Hippocampal formation (tissue), 2 donors: ENCODE data around the gene AQP2.

Source experiments
- DNase-seq, 2 donors: peaks; one replicate each; lab custom pipeline; 2025; lab: John Stamatoyannopoulos, UW

Gene AQP2

GRCh38 chr12:49955899-49956662, 5.5 kb downstream of the AQP2 start:
- DNase-seq, result no peak

DNA sequence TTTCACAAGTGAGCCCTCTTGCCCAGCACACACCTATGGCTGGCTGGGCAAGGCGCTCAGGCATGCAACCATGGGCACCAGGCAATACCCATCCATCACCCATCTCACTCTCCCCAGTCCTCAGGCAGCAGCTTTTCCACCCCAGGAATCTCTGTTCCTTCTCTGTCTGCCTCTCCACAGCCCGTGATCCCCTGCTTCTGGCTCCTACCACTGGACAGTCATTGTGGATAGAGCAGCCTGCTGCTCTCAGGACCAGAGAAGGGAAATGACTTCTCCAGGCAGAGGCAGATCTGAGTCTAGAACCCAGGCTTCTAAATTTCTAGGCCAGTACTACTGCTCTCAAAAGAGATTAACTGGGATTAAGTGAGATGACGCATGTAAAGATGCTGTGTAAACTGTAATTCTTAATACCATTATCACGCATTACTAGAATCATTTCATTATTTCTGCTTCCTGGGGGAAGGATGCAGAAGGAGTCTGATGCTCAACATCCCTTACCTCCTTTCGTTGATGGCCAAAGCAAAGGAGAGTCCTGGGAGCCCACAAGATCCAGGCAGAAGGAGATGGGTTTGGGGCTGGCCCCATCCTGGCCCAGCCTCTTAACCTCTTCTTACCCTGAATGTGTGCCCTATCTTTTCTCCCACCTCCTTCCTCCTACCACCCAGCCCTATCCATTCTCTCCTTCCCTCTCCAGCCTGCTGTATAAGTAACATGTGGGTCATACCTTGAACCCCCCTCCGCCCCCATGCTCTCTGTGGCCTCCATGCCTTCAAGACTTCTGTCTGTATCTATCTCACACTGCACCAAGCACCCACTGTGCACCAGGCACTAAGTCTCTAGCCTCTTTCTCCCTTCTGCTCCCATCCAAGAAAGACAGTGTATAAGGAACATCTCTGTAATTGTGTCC, 6.4 kb downstream of the AQP2 start:
- no peak for DNase-seq

DNA sequence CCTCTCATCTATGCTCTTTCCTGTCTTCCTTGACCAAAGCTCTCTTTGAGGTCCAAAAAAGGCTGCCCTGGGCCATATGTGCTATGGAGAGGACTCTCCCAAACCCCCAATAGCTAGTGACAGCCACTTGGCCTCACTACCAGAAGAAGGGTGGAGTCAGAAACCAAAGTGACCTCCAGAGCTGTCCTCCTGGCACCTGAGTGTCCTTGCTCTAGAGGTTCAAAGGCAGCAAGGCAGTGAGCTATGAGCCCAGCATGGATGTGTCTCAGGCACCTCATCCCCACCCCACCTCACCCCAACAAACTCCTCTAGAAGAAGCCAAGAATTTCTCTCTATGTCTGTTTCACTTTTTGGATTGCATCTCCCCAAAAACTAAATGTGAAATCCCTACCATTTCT, 7.0 kb downstream of the AQP2 start:
- DNase-seq, result no peak

DNA sequence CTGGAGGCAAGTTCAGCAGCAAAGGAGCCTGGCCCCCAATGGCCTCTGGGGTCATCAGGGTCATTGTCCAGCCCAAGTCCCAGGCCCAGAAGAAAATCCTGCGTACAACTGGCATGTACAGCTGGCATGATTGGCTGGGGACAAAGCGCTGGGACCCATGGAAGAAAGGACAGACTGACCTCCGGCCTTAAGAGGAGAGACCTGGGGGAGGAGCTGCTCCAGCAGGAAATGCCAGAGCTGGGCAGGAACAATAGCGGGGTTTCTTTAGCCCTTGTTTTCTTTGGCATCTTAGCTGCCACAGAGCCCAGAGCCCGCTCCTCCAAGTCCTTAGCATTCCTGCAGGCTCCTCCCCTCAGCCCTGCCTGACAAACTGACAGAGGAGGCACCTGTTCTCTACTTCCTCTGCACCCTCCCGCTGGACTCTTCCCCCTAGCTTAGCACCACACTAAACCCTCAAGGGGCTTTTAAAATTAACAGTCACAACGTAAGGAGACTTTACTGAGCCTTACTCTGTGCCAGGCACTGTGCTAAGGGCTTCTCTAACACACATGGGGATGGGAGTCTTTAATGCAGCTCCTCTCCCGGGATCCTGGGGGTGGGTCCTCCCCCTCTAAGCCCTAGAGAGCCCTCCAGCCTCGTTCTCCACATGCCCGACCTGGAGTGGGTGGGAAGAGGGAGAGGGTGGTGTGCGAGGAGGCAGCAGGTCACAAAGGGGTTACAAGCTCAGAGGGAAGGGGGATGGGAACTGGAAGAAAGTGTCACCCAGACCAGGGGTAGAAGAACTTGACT, 9.3 kb downstream of the AQP2 start:
- DNase-seq, result no peak

- no peak for DNase-seq
Measured at GRCh38 chr12:49960474-49961110, 10.1 kb downstream of the AQP2 start.

- no peak for DNase-seq
Measured at GRCh38 chr12:49961111-49961922, 10.8 kb downstream of the AQP2 start, which contains the start of gene AQP5. TSS of gene AQP5 (plus strand) at chr12:49961872. CDS start at chr12:49962018, 146 bp downstream.

DNA sequence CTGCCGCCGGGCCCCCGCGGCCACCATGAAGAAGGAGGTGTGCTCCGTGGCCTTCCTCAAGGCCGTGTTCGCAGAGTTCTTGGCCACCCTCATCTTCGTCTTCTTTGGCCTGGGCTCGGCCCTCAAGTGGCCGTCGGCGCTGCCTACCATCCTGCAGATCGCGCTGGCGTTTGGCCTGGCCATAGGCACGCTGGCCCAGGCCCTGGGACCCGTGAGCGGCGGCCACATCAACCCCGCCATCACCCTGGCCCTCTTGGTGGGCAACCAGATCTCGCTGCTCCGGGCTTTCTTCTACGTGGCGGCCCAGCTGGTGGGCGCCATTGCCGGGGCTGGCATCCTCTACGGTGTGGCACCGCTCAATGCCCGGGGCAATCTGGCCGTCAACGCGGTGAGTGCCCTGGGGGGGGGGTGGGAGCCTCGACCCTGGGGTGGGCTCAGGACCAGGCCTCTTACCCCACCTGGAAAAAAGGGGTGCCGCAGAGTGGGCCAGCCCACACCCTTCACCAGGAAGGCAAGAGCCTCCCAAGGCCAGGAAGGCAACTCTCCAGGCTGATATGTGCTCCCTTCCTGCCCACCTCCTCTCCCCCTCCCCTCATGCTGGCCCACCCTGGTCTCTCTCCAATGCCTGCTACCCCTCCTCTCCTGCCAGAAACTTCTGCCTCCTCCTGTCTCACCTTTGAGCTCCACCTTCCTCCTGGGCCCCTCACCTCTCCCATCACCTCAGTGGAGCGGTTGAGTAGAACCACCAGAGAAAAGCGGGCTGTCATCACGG, 11.6 kb downstream of the AQP2 start:
- no peak for DNase-seq

DNA sequence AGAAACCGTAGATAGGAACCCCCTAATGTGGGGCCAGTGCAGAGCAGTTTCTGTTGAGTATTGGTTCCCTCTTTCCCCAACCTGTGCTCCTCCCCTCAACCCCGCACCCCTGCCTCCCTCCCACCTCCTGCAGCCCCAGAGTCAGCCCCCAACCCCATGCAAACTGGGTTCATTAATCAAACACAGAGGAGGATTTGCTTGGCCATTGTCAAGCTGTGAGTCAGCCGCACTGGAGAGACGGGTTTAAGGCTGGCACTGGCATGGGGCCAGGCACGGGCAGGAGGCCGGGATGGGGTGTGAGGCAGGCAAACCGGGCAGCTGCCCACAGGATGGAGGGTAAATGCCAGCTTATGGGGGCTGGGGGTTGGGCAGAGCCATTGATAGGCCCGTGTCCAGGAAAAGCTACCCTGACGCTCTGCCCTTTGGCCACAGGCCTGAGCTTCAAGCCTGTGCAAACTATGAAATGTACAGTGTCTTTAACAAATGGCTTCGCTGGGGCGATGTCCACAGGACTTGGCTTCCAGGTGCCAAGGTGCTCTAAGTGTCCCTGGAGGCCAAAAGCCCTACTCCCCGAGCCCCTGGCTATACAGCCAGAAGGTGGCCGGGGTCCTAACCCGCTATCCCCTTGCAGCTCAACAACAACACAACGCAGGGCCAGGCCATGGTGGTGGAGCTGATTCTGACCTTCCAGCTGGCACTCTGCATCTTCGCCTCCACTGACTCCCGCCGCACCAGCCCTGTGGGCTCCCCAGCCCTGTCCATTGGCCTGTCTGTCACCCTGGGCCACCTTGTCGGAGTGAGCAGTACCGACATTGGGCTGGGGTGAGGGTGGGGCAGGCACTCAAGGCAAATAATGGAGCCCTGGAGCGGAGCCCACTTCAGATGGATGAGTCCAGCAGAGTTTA, 12.6 kb downstream of the AQP2 start:
- peak in 1 of 2 donors; percentile 13 for DNase-seq

GRCh38 chr12:49963976-49964815, 13.7 kb downstream of the AQP2 start:
- no peak for DNase-seq

- no peak for DNase-seq
Measured at GRCh38 chr12:49964849-49965624, 14.5 kb downstream of the AQP2 start.

- no peak for DNase-seq
Measured at GRCh38 chr12:49965836-49966235, 15.3 kb downstream of the AQP2 start.

DNA sequence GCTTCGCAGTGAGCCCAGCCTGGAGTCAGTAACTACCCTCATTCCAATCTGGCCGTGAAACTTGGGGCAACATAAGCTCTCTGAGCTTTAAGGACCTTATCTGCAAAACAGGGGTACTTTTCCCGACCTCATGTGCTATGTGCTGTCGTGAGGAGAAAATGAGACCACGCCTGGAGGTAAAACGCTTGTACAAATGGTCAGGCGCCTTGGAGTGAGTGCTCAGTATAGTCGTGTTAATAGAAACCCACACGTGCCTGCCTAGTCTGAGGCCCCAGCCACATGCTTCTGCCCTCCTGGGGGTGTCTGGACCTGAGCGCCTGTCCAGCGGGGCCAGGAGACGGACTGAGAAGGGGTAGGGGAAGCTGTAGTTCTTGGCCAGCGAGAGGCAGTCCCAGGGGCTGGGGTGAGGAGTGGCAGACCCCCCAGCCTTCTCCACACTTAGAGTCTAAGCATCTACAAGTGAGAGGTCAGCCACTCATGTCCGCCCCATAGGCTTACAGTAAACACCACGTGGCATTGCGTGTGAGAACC, 16.0 kb downstream of the AQP2 start:
- DNase-seq, result no peak

DNA sequence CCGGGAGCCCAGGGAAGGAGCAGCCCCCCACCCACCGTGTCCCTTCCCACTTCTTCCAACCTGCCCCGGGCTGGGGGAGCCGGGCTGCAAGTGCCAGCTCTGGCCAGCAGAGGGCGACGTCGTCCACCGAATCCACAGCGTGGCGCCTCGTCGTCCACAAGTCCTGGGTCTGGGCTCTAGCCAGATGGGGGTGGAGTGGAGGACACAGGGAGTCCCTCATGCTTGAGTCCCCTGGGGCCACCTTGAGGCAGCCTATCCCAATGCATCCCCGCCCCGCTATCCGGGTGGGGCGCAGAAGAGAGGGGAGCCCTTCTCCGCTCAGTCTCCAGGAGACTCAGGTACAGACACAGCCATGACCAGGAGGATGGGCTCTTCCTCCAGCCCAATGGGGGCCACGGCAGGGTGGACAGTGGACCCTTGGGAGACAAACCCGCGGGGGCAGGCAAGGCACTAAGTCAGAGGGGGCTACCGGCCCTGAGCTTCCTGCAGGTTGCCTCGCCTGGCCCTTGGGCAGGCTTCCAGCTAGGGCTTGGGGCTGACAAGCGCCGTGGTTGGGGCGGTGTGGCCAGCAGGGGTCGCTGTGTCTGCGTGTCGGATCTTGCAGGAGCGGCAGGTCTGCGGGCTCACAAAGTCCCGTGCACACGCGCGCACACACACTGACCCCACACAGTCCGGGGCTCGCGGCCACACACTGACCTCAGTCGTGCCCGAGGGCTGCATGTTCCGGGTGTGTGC, 16.7 kb downstream of the AQP2 start:
- DNase-seq, result peak; percentile 71 to 90

- DNase-seq, result no peak
Measured at GRCh38 chr12:49967777-49968250, 17.3 kb downstream of the AQP2 start.

- no peak for DNase-seq
Measured at GRCh38 chr12:49968471-49968870, 17.9 kb downstream of the AQP2 start.

GRCh38 chr12:49969027-49969426, 18.5 kb downstream of the AQP2 start:
- DNase-seq, result peak; percentile 33 to 34
